PC-9 (cell line): ENCODE data around the gene LGALS9.

Experiments
- CTCF ChIP-seq: fragments of 200-600 bp; sonication (generic); conservative IDR thresholded peaks from 2 replicates; pipeline ENCODE4 v1.6.1; 2017; ENCODE audit warnings: mixed run types, antibody characterized with exemption, mild to moderate bottlenecking, moderate library complexity
- EZH2 ChIP-seq: fragments of 200-600 bp; sonication (generic); IDR thresholded peaks from 2 replicates; pipeline ENCODE4 v1.8.0; 2017; ENCODE audit warnings: antibody characterized with exemption, low read depth

- no peak for TF ChIP-seq CTCF
- TF ChIP-seq EZH2 = no peak
Observed at GRCh38 chr17:27663936-27664605, 33.1 kb downstream of the LGALS9 start.
